Panc1 (cell line): Measurements from ENCODE around the gene SEMA4D. TPM values are rescaled to one million over a fixed set of nuclear protein-coding genes. Genes with fewer than 3 reads are reported as not detected.

ENCODE experiments used
- ATAC-seq: fragments of 200-7000 bp; cut with Tn5 transposase; 2 replicates; pipeline ENCODE4 v1.9.1; 2020; ENCODE audit warnings: mild to moderate bottlenecking, moderate library complexity
- BruUV-seq: library from RNA; stranded (reverse); fragments of 400-500 nt; replicated peaks from 2 replicates; lab custom pipeline; 2021; lab: Mats Ljungman, UMichigan
- CTCF ChIA-PET: fragments of 300-600 bp; sonication (Branson Sonifier 250); formaldehyde crosslinking; loops from one replicate; lab custom pipeline; 2022; ENCODE audit warnings: antibody characterized with exemption; lab: Charles Lee
- POLR2A ChIA-PET: fragments of 300-600 bp; sonication (Branson Sonifier 250); formaldehyde crosslinking; loops from one replicate; lab custom pipeline; 2022; ENCODE audit warnings: antibody characterized with exemption; lab: Charles Lee
- DNase-seq: peaks from one replicate; pipeline ENCODE4 v3.0.0-alpha.2; 2010; ENCODE audit warnings: low read depth, low spot score
- H3K27ac ChIP-seq: 2 replicates; pipeline ENCODE4 v1.5.1; 2011; ENCODE audit warnings: mild to moderate bottlenecking, low read length, inconsistent platforms
- H3K27me3 ChIP-seq: fragments of 200-500 bp; sonication (Bioruptor generic); 2 replicates; pipeline ENCODE4 v1.6.0; 2014; ENCODE audit warnings: low read length, inconsistent platforms; ENCODE audit not compliant: control insufficient read depth, insufficient read depth
- H3K36me3 ChIP-seq: fragments of 200-500 bp; sonication (Bioruptor generic); 2 replicates; pipeline ENCODE4 v1.5.1; 2014; ENCODE audit warnings: inconsistent platforms, mild to moderate bottlenecking, low read length, moderate library complexity; ENCODE audit not compliant: control insufficient read depth, insufficient read depth
- H3K4me1 ChIP-seq: 2 replicates; pipeline ENCODE4 v1.5.1; 2011; ENCODE audit warnings: inconsistent platforms, mild to moderate bottlenecking, low read length, moderate library complexity; ENCODE audit not compliant: control insufficient read depth, insufficient read depth
- H3K4me3 ChIP-seq, 2 experiments: 2 replicates each; pipeline ENCODE4 v1.5.1; 2011 to 2012; ENCODE audit warnings: low read depth in 2 of 2, low read length in 2 of 2, mild to moderate bottlenecking in 2 of 2, inconsistent platforms in 1 of 2, moderate library complexity in 1 of 2
- H3K9me3 ChIP-seq: fragments of 200-500 bp; sonication (Bioruptor generic); 2 replicates; pipeline ENCODE4 v1.5.1; 2014; ENCODE audit warnings: low read depth, mild to moderate bottlenecking, inconsistent platforms, low read length, moderate library complexity; ENCODE audit not compliant: control insufficient read depth, insufficient read depth
- POLR2AphosphoS5 ChIP-seq: IDR thresholded peaks from 2 replicates; pipeline ENCODE4 v1.6.1; 2012; ENCODE audit warnings: mild to moderate bottlenecking, low read depth, low read length, moderate library complexity
- REST ChIP-seq, 2 experiments: IDR thresholded peaks; 2 replicates each; pipeline ENCODE4 v1.6.1; 2011 to 2012; ENCODE audit warnings: low read depth in 2 of 2, control low read depth in 1 of 2, low read length in 1 of 2, mild to moderate bottlenecking in 1 of 2, moderate library complexity in 1 of 2; ENCODE audit not compliant: insufficient read depth in 1 of 2
- SIN3A ChIP-seq: IDR thresholded peaks from 2 replicates; pipeline ENCODE4 v1.6.1; 2012; ENCODE audit warnings: low read depth, mild to moderate bottlenecking, low read length, moderate library complexity, borderline replicate concordance; ENCODE audit not compliant: insufficient read depth
- TCF7L2 ChIP-seq: IDR thresholded peaks from 2 replicates; pipeline ENCODE4 v1.6.1; 2011; ENCODE audit warnings: mild to moderate bottlenecking, low read depth, low read length, inconsistent platforms
- in situ Hi-C: cut with HindIII; loops from 2 replicates; pipeline ENCODE4 v1.10.0; 2016; ENCODE audit warnings: low sequenced_read_pairs, low pct_unique_long_range_greater_than_20kb
- intact Hi-C: fragments of 100-400 bp; cut with micrococcal nuclease; formaldehyde crosslinking; loops from one replicate; pipeline ENCODE4 v1.10.0; 2022; ENCODE audit not compliant: unreplicated experiment
- total RNA-seq: library from RNA; stranded (reverse); gene quantifications from one replicate; pipeline ENCODE4 v1.2.1, GENCODE V29; 2021; ENCODE audit not compliant: unreplicated experiment
- TF ChIP-seq, protein P1 (sequence below): fragments of 450-650 bp; IDR thresholded peaks from 2 replicates; pipeline ENCODE4 v1.5.1; 2017; ENCODE audit warnings: mild to moderate bottlenecking

The SEMA4D gene
- total RNA-seq, 1 experiment from 2014 or later: 6.5 TPM

DNA sequence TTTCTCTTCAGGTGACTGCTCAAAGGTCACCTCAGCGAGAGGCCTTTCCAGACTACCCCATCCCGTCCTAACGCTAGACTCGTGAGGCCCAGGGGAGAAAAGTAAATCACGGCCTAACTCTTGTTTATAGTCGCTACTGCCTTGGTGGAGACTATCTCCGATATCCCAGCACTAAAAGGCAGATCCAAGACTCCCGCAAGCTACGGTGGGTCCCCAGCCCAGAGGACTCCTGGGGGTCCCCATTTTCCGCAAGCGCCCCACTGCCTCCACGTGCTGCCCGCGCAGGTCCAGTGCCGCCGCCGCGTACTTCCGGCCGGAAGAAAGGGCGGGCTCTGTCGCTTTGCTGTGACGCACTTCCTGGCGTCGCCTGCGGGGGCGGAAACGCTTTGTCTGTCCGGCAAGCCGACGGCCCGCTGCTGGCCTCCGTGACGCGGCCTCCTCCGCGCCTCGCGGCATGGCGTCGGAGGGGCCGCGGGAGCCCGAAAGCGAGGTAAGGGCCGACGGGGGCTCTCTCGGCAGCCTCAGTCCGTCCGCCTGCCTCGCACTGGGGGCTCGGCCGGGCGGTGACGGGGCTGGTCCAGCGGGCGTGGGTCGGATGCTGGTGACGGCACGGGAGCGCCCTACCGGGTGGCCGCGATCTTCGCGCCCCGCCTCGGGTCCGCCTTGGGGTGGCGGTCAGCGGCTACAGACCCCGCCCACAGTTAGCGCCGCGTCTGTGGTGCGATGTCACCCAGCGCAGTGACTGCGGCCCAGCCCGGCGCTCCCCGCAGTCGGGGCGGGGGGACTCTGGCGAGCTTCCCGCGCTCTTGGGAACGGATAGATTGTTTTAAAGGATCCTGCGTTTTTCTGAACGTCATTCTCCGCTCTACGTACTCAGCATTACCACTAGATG, 179.5 kb downstream of the SEMA4D start, which contains the start of gene SECISBP2:
TSS of gene SECISBP2 (plus strand) at position 378 of the 892 bp plus-strand sequence. CDS start at position 455, 77 bp downstream.
- intact Hi-C loops (no loop called here), in situ Hi-C loops (no loop called here)
- BruUV-seq: no TSS peak
- TF ChIP-seq POLR2AphosphoS5 (peak; percentile 90), REST (IDR thresholded peaks at IDR 0.05; ENCODE audit: insufficient read depth in 1 of 2, low read depth in 2 of 2, low read length in 1 of 2) (no peak; a peak in 1 of 4 replicates), SIN3A (peak; percentile 84; the same call in 1 of the 2 replicates), TCF7L2 (peak; percentile 59)
- TF ChIP-seq, protein P1, sequence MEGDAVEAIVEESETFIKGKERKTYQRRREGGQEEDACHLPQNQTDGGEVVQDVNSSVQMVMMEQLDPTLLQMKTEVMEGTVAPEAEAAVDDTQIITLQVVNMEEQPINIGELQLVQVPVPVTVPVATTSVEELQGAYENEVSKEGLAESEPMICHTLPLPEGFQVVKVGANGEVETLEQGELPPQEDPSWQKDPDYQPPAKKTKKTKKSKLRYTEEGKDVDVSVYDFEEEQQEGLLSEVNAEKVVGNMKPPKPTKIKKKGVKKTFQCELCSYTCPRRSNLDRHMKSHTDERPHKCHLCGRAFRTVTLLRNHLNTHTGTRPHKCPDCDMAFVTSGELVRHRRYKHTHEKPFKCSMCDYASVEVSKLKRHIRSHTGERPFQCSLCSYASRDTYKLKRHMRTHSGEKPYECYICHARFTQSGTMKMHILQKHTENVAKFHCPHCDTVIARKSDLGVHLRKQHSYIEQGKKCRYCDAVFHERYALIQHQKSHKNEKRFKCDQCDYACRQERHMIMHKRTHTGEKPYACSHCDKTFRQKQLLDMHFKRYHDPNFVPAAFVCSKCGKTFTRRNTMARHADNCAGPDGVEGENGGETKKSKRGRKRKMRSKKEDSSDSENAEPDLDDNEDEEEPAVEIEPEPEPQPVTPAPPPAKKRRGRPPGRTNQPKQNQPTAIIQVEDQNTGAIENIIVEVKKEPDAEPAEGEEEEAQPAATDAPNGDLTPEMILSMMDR: peak; percentile 78
- Histone ChIP-seq H3K36me3 (peaks cover 36% of the 10 kb centered on the region), H3K27ac (peak within 1 kb of the TSS; percentile 95), H3K27me3 (no peaks in the 10 kb centered on the region), H3K9me3 (no peaks in the 10 kb centered on the region), H3K4me1 (peaks cover 29% of the 10 kb centered on the region), H3K4me3 (peak within 1 kb of the TSS; percentile 47 to 63)
- ChIA-PET CTCF (interaction anchor here (0.6 kb wide), 2 partner anchors 230 to 246 kb away, joined by 3 to 5 read pairs; no protein-coding TSS in a partner anchor), POLR2A (no interaction called here)
- DNase-seq (peak; percentile 80), ATAC-seq (peak; percentile 97)

GRCh38 chr9:89317282-89317681, 180.6 kb downstream of the SEMA4D start:
- CTCF ChIA-PET: no interaction called here
- no peak for DNase-seq
- in situ Hi-C loops (no loop called here), intact Hi-C loops (no loop called here)
- TF ChIP-seq SIN3A: no peak
- peak; percentile 51; the same call in 1 of the 2 replicates for TF ChIP-seq POLR2AphosphoS5
- no peak for TF ChIP-seq TCF7L2
- TF ChIP-seq REST (IDR thresholded peaks at IDR 0.05; ENCODE audit: insufficient read depth in 1 of 2, low read depth in 2 of 2, low read length in 1 of 2): no peak
- TF ChIP-seq, protein P1: no peak
- peaks cover 29% of the 10 kb centered on the region for H3K4me1 ChIP-seq
- peak overlapping the region; percentile 95 for H3K27ac ChIP-seq
- no peaks in the 10 kb centered on the region for H3K9me3 ChIP-seq
- no TSS peak for BruUV-seq
- ATAC-seq: no peak
- POLR2A ChIA-PET: no interaction called here
- H3K27me3 ChIP-seq: no peaks in the 10 kb centered on the region
- H3K4me3 ChIP-seq: peak overlapping the region; percentile 47 to 63
- peaks cover 44% of the 10 kb centered on the region for H3K36me3 ChIP-seq
